COLO668 (cell line): ENCODE measurements around the gene CES1.
"Not testable (repeated sequence)": the region's sequence is repeated elsewhere in the genome, so short reads cannot be mapped to it uniquely, and the experiment has no call there.

ENCODE experiments used
- DNase-seq: peaks from one replicate; lab custom pipeline; 2025; ENCODE audit not compliant: unreplicated experiment; lab: John Stamatoyannopoulos, UW

The CES1 gene

DNA sequence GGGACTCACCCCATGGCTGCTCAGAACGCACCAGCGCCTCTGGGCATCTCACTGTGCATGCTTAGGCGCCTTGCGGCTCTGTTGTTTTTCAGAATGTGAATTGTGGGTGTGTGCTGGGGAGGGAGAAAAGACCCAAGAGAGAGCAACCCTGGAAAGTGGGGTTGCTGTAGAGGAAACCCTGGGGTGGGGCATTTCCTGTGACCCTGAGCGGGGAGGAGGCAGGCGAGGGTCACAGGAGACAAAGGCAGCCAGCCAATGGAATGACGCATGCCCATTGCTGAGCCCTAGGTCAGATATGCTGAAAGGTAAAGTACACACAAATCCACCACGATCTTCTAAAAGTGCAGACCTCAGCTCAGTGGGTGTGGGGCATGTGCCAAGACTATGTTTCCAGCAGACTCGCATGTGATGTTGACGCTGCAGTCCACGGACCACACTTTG lies 39.9 kb downstream of the CES1 start:
- not testable (repeated sequence) for DNase-seq

DNA sequence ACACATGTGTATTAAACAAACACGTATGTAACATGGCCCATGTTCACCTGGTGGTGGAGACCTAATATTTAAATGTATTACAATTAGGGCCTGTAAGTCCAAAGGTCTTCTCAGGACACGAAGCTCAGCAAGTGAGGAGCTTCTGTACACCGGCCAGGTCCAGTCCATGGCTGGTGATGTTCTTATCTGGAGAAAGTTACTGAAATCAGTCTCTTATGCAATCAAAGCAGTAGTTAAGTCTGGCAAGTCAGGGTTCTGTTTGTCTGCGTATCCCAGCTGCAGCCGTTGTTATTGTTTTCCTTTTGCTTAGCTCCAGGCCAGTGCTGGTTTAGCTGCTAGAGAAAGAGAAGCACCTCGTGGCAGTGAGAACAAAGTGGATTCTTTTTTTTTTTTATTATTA lies 41.4 kb downstream of the CES1 start:
- not testable (repeated sequence) for DNase-seq

DNA sequence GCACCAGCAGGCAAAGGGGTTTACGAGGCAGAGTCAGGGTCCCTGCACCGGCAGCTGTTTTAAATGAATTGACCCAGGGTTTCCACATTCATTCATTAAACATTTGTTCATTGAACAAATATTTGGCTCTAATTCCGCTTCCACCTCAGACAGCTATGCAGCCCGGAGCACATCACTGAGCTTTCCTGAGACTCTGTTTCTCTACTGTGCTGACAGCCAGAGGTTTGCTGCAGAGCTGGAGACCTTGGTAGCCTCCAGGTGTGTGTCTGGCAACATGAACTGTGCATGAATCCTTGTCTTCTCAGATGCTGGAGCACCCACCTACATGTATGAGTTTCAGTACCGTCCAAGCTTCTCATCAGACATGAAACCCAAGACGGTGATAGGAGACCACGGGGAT lies 42.7 kb downstream of the CES1 start:
- DNase-seq: not testable (repeated sequence)

DNA sequence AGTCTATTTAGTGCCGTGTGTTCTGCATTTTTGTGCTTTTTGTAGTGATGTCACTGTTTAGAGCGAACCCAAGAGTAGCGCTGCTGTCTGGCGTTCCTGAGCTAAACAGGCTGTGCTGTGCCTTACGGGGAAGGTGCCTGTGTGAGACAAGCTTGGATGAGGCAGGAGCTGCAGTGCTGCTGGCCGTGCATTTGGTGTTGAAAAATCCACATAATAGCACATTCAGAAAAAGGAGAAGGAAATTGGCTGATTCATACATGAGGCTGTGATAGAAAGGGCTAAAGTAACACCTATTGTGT lies 50.2 kb downstream of the CES1 start:
- DNase-seq: not testable (repeated sequence)

DNA sequence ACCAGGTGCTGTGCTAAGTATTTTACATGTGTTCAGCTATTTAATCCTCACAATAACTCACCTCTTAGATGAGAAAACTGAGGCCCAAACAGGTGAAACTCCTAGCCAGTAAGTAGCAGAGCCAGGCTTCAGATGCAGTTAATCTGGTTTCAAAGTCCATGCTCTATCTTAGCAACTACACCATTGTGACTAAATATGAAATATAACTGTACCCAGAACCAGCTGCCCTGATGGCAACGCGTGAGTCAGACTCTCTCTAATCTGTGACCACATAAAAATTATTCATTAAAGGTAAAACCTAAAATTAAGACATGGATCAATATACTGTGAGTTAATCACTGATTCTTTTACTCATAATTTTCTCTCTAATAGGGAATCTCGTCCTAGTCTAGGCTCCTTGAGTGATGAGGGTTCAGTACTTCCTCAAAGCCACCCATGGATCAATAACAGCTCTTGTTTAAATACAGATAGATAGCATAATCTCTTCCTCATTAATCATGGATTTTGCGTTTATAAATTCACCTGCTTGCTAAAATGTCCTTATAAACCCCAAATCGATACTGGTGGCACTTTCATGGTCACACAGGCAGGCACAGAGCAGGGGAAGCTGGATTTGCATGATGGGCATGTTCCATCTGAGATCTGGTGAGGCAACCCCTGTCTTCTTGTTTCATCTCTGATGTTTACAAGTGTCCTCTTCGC lies 50.7 kb downstream of the CES1 start:
- DNase-seq: not testable (repeated sequence)

DNA sequence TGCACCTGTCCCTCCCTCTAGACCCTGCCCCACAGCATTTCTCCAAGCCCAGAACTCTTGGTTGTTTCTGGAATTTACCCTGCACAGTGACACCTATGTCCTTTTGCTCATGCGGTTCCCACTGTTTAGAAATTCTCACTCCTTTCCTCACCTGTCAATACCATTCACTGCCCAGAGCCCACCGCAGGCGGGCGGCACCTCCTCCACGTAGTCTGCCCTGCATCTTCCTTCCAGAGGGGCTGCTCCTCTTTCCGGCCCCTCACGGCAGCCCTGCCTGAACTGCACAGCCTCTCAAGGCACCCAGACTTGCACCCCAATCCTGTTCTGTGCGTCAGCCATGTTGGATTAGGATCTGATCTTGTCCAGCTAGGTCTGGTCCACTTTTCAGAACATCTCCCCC lies 51.4 kb downstream of the CES1 start:
- DNase-seq: not testable (repeated sequence)

DNA sequence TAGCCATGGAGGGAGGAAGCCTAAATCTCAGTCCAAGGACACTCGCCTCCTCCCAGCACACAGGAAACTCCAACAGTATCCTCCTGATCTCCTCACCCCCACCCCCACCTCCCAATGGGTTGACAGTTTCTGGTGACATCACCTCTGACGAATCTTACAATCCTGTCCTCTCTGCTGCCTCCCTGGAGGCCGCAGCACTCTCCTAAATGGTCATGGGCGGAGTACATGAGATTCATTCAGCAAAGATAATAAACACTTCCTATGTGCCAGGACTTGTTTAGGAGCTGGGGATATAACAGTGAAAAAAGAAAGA lies 52.8 kb downstream of the CES1 start:
- DNase-seq: not testable (repeated sequence)

DNA sequence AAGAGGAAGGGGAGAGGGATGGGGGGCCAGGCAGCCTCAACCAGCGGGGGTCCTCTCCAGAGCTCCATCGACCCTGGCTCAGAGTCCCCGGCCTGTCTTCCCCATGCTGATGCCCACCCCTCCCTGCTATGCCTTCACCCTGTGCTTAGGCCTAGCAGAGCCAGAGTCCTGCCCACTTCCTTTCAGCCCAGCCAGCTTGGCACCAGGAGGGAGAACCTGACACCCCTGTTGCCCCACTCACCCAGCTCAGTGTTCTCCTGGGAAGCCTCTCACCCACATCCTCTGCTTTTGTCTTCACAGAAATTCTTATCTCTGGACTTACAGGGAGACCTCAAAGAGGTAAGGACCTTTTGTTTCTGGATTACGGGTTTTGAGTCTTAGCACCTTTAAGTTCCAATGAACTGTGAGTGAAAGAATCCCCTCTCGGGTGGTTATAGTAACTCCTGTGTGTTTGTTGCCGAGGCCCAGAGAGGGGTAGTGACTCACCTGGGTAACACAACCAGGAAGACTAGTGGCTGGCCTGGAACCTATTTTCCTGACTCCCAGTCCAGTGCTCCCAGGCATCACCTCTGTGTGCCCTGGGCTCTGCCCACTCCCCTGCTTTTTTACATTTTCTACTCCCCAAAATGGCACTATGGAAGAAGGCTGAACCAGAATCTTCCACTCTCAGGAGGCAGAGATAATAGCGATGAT lies 53.3 kb downstream of the CES1 start:
- DNase-seq: no peak

DNA sequence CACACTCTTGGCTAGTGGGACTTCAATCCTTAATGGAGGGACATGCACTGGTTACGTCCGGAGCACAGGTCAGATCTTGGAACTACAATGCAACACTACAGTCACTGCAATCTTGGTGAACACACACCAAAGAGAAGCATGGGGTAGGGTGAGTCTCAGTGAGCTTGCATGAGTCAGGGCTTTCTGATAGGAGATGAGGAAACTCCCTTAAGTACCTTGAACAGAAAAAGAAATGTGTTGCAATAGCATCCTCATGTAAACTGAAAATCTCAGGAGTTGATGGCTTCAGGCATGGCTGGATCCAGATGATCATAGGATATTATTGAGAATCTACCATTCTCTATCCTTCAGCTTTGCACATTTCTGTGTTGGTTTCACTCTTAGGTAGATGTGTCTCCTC lies 54.1 kb downstream of the CES1 start:
- no peak for DNase-seq

DNA sequence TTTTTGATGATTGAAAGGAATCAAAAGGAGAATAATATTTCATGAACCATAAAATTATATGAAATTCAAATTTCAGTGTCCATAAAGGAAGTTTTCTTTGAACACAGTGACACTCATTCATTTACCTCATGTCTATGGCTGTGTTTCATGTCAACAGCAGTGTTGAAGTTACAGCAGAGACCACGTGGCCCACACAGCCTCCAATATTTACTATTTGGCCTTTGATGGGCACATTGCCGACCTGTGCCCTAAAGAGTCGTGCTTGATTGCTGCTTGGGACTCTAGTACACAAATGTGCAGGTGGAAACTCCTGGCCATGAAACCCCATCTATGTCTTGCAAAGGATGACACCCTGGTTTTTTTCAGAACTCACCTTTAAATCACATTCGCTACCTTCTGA lies 57.0 kb downstream of the CES1 start:
- DNase-seq: no peak

DNA sequence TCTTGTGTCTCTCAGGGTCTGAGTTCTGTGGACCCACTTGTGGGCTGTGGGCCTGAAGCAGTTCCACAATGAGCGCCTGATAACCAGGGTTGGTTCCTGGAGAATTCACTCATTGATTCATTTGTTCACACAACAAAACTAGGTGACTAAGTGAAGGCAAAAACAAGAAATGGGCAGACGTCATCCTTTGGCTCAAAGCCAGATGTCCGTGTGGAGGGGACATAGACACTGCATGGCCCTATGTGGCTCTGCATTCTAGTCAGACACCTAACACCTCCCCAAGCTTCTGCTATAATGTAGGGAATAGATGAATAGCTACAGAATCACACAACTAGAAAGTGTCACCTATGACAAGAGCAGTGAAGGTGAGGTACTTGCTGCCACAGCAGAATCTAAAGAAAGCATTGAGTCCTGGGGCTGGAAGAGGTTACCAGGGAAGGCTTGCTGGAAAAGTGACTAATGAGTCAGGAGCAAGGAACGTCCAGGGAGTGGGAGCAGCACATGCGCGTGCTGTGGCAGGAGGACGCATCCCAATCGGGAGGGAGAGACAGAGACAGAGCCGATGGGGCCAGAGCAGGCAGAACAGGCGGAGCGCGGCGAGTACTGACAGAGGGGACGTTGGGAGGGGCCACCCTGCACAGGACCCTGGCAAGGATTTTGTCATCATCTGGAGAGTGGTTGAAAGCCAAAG lies 58.9 kb downstream of the CES1 start:
- no peak for DNase-seq

DNA sequence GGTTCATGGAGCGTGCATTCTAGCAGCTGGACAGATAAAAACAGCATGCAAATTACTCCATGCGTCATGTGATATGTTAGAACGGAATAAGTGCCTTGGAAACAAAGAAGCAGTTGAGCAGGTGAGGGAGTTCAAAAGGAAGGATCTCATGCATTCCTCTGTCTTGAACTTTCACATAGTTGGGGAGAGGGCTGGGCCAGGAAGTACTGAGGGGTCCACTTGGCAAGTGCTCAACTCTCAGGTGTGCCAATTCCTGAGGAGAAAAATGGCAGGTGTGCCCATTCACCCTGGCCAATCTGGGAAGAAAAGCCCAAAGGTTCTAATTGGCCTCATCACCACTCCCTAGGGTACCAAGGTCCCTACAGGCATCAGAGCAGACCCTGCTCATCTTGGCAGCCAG lies 67.7 kb downstream of the CES1 start:
- no peak for DNase-seq

DNA sequence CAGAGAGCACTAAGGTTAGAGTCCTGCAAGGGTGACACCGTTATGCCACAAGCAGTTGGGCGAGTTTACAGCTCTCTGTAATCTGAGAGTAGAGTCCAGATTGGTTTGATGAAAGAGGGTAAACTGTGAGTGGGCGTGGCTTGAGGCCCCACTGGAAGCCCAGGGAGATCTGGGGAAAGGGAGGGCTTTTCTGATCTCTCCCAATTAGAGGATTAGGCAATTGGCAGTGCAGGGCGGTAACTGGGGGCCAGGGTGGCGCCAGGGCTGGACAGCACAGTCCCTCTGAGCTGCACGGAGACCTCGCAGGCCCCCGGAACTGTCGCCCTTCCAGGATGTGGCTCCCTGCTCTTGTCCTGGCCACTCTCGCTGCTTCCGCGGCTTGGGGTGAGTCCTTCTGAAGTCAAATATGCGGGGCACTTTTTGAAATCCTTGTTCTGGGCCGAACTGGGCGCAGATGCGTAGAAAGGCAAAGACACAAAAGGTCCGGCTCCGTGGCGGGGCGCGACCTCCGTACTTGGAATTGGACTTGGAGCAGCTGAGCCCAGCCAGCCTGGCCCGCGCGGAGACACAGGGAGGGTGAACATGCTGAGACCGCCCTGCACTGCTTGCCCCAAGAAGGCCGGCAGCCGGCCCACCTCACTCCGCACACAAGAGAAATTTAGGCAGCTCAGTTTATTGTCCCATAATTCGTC lies 72.4 kb downstream of the CES1 start:
- no peak for DNase-seq

DNA sequence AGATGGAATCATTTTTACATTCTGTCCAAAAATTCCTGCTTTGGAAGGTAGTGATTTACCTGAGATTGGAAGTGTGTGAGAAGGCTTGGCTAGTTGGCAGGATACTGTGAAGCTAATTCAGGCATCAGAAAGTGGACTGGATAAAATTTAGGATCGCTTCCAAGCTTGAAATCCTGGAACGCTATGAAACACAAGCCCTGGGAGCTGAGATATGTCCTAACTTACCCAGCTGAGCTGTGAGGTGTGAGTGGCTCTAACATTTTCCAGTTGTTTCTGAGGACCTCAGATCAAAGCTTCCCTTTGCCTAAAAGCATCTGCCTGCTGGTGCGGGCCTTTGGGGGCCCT lies 73.0 kb downstream of the CES1 start:
- not testable (repeated sequence) for DNase-seq

DNA sequence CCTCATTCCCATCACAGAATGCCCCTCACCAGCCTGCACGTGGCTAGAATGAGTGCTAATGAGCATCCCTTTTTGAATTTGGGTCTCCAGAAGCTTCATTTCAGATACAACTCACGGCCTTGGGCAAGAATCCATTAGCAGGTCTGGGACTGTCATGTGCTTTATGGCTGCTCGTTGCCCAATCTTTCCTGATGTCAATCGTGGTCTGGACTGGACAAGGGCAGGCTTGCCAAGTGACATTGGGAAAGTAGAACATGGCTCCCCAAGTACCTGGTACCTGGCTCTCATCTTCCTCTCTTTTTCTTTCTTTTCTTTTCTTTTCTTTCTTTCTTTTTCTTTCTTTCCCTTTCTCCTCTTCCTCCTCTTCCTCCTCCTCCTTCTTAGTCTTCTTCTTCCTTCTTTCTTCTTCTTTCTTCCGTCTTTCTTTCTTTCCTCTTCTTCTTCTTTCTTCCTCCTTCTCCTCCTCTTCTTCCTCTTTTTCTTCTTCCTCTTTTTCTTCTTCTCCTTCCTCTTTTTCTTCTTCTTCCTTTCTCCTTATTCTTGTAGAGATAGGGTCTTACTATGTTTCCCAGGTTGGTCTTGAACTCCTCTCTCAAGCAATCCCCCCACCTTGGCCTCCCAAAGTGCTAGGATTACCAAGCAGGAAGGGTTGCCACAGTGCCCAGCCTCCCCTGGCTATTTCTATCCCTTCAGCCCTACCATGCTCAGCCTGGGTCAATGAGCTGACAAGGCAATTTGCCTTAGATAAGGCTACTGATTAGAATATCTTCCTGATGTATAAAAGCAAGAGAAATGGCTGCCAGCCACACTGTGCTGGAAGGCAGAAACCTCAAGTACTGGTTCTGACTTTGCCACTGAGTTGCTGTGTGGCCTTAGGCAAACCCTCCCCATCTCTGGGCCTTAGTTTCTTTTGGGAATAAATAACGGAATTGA lies 75.0 kb downstream of the CES1 start:
- not testable (repeated sequence) for DNase-seq

DNA sequence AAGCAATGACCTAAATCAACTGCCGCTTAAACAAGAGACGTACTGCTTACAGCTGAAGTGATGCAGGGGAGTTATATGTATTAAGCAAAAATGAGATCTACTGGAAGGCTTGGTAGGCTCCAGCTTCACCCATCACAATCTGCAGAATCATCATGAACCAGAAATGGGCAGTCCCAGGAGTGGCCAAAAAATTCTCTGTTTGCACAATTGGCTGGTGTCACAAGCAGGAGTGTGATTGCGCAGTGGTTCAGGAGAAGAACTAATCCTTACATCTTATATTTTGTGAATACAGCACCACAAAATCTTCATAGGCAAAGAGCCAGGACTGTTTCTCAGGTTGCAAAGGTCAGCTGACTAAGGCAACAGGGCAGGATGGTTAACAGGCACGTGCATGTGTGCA lies 75.9 kb downstream of the CES1 start:
- no peak for DNase-seq

DNA sequence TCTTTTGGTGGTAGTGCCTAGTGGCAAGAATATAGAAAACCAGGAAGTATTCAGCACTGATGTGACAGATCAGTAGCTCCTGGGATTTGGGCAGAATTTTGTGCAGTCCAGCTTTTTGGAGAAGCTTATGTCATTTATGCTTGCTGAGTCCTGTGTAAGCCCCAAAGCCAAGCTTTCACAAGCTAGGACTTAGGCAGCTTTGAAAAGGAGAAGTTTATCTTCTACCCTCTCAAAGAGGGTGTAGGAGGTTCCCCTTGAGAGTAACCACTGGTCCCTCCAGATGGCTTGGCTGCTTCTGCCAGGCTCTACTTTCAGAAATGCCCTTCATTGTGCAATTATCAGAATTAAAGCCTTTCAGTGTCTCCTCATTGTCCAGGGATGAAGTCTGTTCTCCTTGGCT lies 78.8 kb downstream of the CES1 start:
- no peak for DNase-seq

DNA sequence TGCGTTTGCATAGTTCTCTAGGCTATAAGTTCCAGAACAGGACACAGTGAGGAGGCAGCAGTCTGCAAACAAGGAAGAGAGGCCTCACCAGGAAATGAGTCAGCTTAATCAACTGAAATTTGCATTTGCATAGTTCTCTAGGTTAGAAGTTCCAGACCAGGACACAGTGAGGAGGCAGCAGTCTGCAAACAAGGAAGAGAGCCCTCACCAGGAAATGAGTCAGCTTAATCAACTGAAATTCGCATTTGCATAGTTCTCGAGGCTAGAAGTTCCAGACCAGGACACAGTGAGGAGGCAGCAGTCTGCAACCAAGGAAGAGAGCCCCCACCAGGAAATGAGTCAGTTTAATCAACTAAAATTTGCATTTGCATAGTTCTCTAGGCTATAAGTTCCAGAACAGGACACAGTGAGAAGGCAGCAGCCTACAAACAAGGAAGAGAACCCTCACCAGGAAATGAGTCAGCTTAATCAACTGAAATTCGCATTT lies 79.7 kb downstream of the CES1 start:
- DNase-seq: not testable (repeated sequence)
